ENCODE results near the gene RIN3. TPM values are rescaled to one million over a fixed set of nuclear protein-coding genes. Genes with fewer than 3 reads are reported as not detected.
A peak's percentile ranks its signal among the peaks of the same experiment; 100 is the strongest.

Gene RIN3
- total and polyA plus RNA-seq, 2 of the 4 experiments (the other 2 are of a cell fraction): 2.5 to 11.1 TPM

DNA sequence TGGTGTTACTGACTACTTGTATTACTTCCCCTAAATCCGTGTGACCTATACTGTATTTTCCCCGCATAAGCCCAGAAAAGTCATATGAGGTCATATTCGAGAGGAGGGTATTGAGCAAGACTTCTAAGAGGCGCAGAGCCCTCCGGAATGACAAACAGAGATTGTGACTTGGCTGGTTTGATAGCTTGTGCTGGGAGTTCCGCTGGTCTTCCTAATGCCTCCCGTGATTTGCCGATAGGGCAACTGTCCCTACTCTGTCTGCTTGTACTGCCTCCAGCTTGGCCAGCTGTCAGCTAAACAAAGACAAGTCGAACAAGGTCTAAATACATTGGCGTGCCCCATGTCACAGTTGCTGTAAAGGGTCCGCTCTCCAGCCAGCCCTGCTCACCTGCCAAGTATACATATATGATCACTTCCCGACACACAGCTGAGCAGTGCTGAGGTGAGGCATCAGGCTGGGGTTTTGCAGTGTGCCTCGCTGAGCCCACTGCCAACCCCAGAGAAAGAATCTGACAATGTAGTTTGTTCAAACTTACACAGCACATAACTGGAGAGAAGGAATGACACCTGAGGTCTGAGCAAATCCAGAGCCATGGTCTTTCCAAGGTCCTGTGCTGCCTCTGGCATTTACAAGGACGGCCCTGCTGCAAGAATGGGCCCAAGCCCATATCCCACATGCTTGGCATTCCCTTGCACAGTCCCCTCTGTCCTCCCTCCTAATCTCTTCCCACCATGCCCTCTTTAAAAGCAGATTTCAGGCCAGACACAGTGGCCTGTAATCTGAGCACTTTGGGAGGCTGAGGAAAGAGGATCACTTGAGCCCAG is 211.1 kb downstream of the RIN3 start:
- Histone ChIP-seq H2BK5ac (ENCODE audit: low read depth, low read length, poor library complexity, severe bottlenecking) (no peak overlapping the region), H2BK15ac (ENCODE audit: low read depth, low read length) (no peak overlapping the region), H4K91ac (ENCODE audit: insufficient read depth, low read depth, low read length) (no peak overlapping the region), H3K27ac (ENCODE audit: insufficient read depth, low read length) (no peak overlapping the region), H3K4ac (ENCODE audit: low read depth, low read length) (no peak overlapping the region), H3K18ac (ENCODE audit: low read depth, low read length) (no peak overlapping the region), H2AK9ac (replicated peaks; ENCODE audit: low read depth, low read length, poor library complexity) (no peak overlapping the region), H3K9ac (ENCODE audit: low read depth, low read length) (no peak overlapping the region), H3K27me3 (ENCODE audit: control insufficient read depth, insufficient read depth, low read length) (peaks cover 6% of the 10 kb centered on the region), H4K8ac (ENCODE audit: low read depth in 2 of 2, low read length in 2 of 2) (no peak overlapping the region), H4K20me1 (ENCODE audit: insufficient read depth, low read length) (peaks cover 2% of the 10 kb centered on the region; the same call in 1 of the 2 replicates), H2BK120ac (ENCODE audit: low read depth, low read length) (no peak overlapping the region), H3K9me3 (ENCODE audit: control insufficient read depth, insufficient read depth, low read length) (no peaks in the 10 kb centered on the region), H3K9me1 (ENCODE audit: insufficient read depth, low read length) (peaks cover 6% of the 10 kb centered on the region; the same call in 1 of the 2 replicates), H3K14ac (replicated peaks; ENCODE audit: low read depth, low read length) (no peak overlapping the region), H3K79me1 (ENCODE audit: low read depth in 1 of 2, low read length in 2 of 2) (no peaks in the 10 kb centered on the region; a peak in 1 of 4 replicates), H3K4me1 (ENCODE audit: control insufficient read depth, insufficient read depth, low read length) (peaks cover 11% of the 10 kb centered on the region), H3K23ac (ENCODE audit: low read depth, low read length) (no peak overlapping the region), H2BK20ac (ENCODE audit: low read depth, low read length) (no peak overlapping the region), H2AFZ (replicated peaks; ENCODE audit: low read length, poor library complexity) (no peak overlapping the region), H4K5ac (ENCODE audit: low read depth, low read length) (no peak overlapping the region), H3K56ac (ENCODE audit: extremely low read depth, insufficient read depth, low read length) (no peak overlapping the region), H3K36me3 (ENCODE audit: control insufficient read depth, insufficient read depth, low read length) (no peaks in the 10 kb centered on the region), H3K4me2 (ENCODE audit: low read depth, low read length) (no peak overlapping the region), H3K4me3 (ENCODE audit: insufficient read depth, low read depth, low read length) (no peak overlapping the region), H2AK5ac (ENCODE audit: low read depth, low read length) (no peak overlapping the region)
- no TSS peak for BruUV-seq (replicated peaks)
- ATAC-seq (ENCODE audit: low read depth) (no peak), DNase-seq (no peak)
- POLR2A ChIA-PET (ENCODE audit: unreplicated experiment): no interaction called here
- 0 out of 2 replicates have a peak, but pooled peaks have one; percentile 18 for TF ChIP-seq CEBPB (IDR thresholded peaks at IDR 0.05; ENCODE audit: low read depth, low read length)
- TF ChIP-seq, protein P1, sequence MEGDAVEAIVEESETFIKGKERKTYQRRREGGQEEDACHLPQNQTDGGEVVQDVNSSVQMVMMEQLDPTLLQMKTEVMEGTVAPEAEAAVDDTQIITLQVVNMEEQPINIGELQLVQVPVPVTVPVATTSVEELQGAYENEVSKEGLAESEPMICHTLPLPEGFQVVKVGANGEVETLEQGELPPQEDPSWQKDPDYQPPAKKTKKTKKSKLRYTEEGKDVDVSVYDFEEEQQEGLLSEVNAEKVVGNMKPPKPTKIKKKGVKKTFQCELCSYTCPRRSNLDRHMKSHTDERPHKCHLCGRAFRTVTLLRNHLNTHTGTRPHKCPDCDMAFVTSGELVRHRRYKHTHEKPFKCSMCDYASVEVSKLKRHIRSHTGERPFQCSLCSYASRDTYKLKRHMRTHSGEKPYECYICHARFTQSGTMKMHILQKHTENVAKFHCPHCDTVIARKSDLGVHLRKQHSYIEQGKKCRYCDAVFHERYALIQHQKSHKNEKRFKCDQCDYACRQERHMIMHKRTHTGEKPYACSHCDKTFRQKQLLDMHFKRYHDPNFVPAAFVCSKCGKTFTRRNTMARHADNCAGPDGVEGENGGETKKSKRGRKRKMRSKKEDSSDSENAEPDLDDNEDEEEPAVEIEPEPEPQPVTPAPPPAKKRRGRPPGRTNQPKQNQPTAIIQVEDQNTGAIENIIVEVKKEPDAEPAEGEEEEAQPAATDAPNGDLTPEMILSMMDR (conservative IDR thresholded peaks at IDR 0.05; ENCODE audit: low read depth, low read length): no peak
- dilution Hi-C loops (cut with HindIII; ENCODE audit: low sequenced_read_pairs, unreplicated experiment) (no loop called here), in situ Hi-C loops (cut with MboI; ENCODE audit: low sequenced_read_pairs) (no loop called here), intact Hi-C loops (cut with micrococcal nuclease) (no loop called here)
- 91% methylated on average over 4 of the region's 14 CpGs; no CpG with 5 or more reads in 1 of the 2 experiments for WGBS, 2 experiments (ENCODE audit: extremely low coverage in 2 of 2, insufficient read length in 1 of 2)
- CTCF ChIA-PET: no interaction called here
